Natural killer cell (primary cell): Measurements from ENCODE around the gene RBPMS2. TPM values are rescaled to one million over a fixed set of nuclear protein-coding genes. Genes with fewer than 3 reads are reported as not detected.

Experiments used
- ATAC-seq, 3 donors: fragments of 150-1000 bp in 2 of 3; fragments of 200-7000 bp in 1 of 3; cut with Tn5 transposase; 1 replicate in 1 of 3; 2 replicates in 2 of 3; pipeline ENCODE4 v1.10.0; 2021; ENCODE audit warnings: mild to moderate bottlenecking in 2 of 3, moderate library complexity in 2 of 3
- DNase-seq, 2 donors: peaks; one replicate each; pipeline versions ENCODE4 v3.0.0 to v3.0.0-alpha.2; 2013 to 2021; ENCODE audit warnings: mixed read lengths in 1 of 2
- H3K27ac ChIP-seq: one replicate; pipeline ENCODE4 v1.5.1; 2013; ENCODE audit warnings: mild to moderate bottlenecking, low read length
- H3K27me3 ChIP-seq: one replicate; pipeline ENCODE4 v1.6.1; 2013; ENCODE audit warnings: low read length; ENCODE audit not compliant: control insufficient read depth, insufficient read depth
- H3K36me3 ChIP-seq: one replicate; pipeline ENCODE4 v1.6.1; 2013; ENCODE audit warnings: low read length; ENCODE audit not compliant: control insufficient read depth, insufficient read depth
- H3K4me1 ChIP-seq: one replicate; pipeline ENCODE4 v1.6.1; 2013; ENCODE audit warnings: low read length; ENCODE audit not compliant: control insufficient read depth, insufficient read depth
- H3K4me3 ChIP-seq: one replicate; pipeline ENCODE4 v1.5.1; 2013; ENCODE audit warnings: low read length
- H3K9me3 ChIP-seq: one replicate; pipeline ENCODE4 v1.6.1; 2013; ENCODE audit warnings: low read length; ENCODE audit not compliant: control insufficient read depth, insufficient read depth
- H3K27ac Mint-ChIP-seq, 2 donors: one replicate each; pipeline ENCODE4 v1.8.0; 2022; ENCODE audit warnings: mild to moderate bottlenecking in 2 of 2, mixed read lengths in 2 of 2, moderate library complexity in 1 of 2
- H3K27me3 Mint-ChIP-seq, 2 donors: one replicate each; pipeline ENCODE4 v1.8.0; 2022; ENCODE audit warnings: low read depth in 2 of 2, mixed read lengths in 2 of 2
- H3K36me3 Mint-ChIP-seq: one replicate; pipeline ENCODE4 v1.8.0; 2022; ENCODE audit warnings: mixed read lengths
- H3K4me1 Mint-ChIP-seq, 2 donors: one replicate each; pipeline ENCODE4 v1.8.0; 2022; ENCODE audit warnings: mixed read lengths in 2 of 2
- H3K4me3 Mint-ChIP-seq: one replicate; pipeline ENCODE4 v1.8.0; 2022; ENCODE audit warnings: mild to moderate bottlenecking, moderate library complexity, mixed read lengths
- H3K9me3 Mint-ChIP-seq, 2 donors: one replicate each; pipeline ENCODE4 v1.8.0; 2022; ENCODE audit warnings: mixed read lengths in 2 of 2
- CTCF ChIP-seq: fragments of 200-600 bp; IDR thresholded peaks from one replicate; pipeline ENCODE4 v1.8.0; 2022; ENCODE audit warnings: antibody characterized with exemption
- WGBS: methylation state at CpG from one replicate; pipeline ENCODE4 v1.1.7; 2013; ENCODE audit warnings: missing lambda C conversion rate; ENCODE audit not compliant: insufficient coverage; 5-methylcytosine and 5-hydroxymethylcytosine counted together
- intact Hi-C: fragments of 100-400 bp; cut with micrococcal nuclease; formaldehyde crosslinking; loops from one replicate; pipeline ENCODE4 v1.14.2; 2022
- total RNA-seq, 4 donors: library from RNA; stranded (reverse); fragments of 120-200 nt in 1 of 4; gene quantifications; one replicate each; pipeline versions ENCODE4 v1.2.3 to v1.2.4, GENCODE V29; 2013 to 2022

The RBPMS2 gene
- total RNA-seq, 3 donors from 2014 or later (not counting 1 experiment from before 2014, with no cell fraction given), result 7.2 to 25.8 (median 14.7) TPM

DNA sequence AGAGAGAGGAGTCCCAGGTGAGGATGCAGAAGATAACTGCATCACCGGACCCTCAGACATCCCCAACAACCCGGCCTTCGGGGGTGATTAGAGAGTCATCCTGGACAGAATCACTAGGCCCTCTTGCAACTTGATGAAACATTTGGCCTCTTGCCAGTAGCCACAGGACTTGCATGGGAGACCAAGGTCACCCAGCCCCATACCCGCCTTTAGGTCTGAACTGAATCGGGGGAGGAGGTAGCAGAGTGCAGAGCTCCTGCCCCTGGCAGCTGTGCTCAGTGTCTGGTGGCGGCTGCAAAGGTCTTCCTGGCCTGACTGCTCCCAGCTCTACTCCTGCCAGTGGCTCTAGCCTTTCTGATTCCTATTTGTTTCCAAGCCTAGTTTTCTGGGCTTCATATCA, 37.7 kb upstream of the RBPMS2 start:
- no peaks in the 10 kb centered on the region for H3K36me3 ChIP-seq
- no peaks in the 10 kb centered on the region for H3K27me3 ChIP-seq
- no peaks in the 10 kb centered on the region for H3K9me3 ChIP-seq
- Mint-ChIP-seq H3K36me3 (no peaks in the 10 kb centered on the region), H3K27me3 (no peaks in the 10 kb centered on the region), H3K9me3 (no peaks in the 10 kb centered on the region), H3K4me3 (no peak overlapping the region), H3K4me1 (peaks cover 0 to 7% of the 10 kb centered on the region in 2 donors), H3K27ac (no peak overlapping the region)
- TF ChIP-seq CTCF, result no peak
- no peak overlapping the region for H3K4me3 ChIP-seq
- ATAC-seq (no peak), DNase-seq (no peak)
- intact Hi-C loops, result loop anchor here (10.0 kb wide), 1 partner anchor 48 kb away; no protein-coding TSS in a partner anchor
- H3K4me1 ChIP-seq, result no peaks in the 10 kb centered on the region
- no peak overlapping the region for H3K27ac ChIP-seq
- WGBS, result 70% methylated on average over 6 of the region's 6 CpGs

DNA sequence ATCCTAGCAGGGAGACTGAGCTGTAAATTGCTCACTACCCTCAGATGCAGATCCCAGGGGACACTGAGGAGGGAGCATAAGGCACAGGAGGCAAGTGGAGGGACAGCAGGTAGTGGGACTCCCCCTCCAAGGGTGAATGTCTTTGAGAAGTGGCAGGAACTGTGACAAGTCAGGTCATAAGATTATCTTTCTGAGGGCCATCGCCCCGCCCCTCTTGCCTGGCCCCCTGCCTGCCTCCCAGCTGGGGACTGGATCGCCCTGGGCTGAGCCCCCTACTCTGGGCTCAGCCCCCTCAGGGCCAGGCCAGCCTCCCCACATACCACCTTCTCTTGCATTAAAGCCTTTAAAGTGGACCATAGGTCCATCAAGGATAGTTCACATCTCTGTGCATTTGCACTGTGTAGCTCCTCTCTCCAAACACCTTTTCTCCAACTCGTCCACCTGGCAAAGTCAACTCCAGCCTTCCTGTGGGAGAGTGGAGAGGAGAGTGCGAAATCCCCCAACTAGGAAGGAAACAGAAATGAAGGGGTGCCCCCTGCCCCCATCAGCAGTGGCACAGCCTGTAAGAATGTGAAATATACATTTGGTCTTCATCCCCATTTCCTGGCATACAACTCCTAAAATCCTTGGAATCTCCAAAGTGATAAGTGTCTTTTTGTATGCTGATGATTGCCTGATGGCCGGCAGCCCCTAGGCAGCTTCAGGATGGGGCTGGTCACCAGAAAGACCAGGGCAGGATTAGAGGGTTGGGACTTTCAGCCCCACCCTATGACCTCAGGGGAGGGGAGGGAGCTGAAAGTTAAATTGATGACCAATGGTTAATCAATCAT, 35.3 kb upstream of the RBPMS2 start:
- no peak for ATAC-seq
- peaks cover 0 to 7% of the 10 kb centered on the region in 2 donors for H3K4me1 Mint-ChIP-seq
- no peaks in the 10 kb centered on the region for H3K36me3 ChIP-seq

DNA sequence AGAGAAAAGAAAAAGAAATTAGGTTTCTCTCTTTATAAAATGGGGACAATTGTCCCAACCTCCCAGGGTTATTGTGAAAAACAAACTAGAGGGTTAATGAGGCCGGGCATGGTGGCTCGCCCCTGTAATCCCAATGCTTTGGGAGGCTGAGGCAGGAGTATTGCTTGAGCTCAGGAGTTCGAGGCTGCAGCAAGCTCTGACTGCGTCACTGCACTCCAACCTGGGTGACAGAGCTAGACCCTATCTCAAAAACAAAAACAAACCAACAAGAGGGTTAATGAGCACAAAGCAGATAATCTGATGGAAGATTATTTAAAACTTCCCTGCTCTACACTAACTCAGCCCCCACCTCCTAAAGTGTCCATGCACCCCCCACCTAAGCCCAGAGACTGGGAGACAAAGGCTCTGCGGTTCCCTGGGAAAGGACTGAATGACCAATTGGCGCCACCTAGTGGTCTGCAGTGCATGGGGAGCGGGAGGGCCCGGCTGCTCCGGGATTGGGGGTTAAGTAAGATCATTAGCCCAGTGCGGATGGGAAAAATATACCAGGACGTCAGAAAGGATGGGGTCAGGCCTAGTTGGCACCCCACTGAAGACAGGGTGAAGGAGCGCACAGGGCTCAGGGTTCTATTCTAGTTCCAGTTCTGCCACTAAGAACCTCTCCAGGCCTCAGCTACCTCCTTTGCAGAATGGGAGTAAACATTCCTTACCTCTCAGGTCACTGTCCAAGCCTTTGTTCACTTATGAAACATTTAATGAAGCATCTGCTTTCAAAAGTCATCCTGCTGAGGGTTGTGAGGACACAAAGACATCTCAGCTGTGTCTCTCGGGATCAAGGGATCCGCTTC, 34.5 kb upstream of the RBPMS2 start:
- Mint-ChIP-seq H3K4me1 (peaks cover 0 to 7% of the 10 kb centered on the region in 2 donors), H3K27ac (peak overlapping the region in 1 of 2 donors; percentile 29), H3K9me3 (no peaks in the 10 kb centered on the region), H3K36me3 (no peaks in the 10 kb centered on the region), H3K4me3 (no peak overlapping the region), H3K27me3 (no peaks in the 10 kb centered on the region)
- Histone ChIP-seq H3K27ac (no peak overlapping the region), H3K4me3 (no peak overlapping the region), H3K9me3 (no peaks in the 10 kb centered on the region), H3K4me1 (no peaks in the 10 kb centered on the region), H3K36me3 (no peaks in the 10 kb centered on the region), H3K27me3 (no peaks in the 10 kb centered on the region)
- intact Hi-C loops, result loop anchor here (1.0 to 10.0 kb wide), 2 partner anchors 45 to 79 kb away; no protein-coding TSS in a partner anchor
- ATAC-seq, result peak; percentile 76 to 86 (median 85)
- 40% methylated on average over 14 of the region's 14 CpGs for WGBS
- DNase-seq, result peak; percentile 65 to 83
- TF ChIP-seq CTCF, result peak; percentile 90

More for the DNA sequence above, 35.3 kb upstream of the RBPMS2 start:
- no peak for DNase-seq
- Histone ChIP-seq H3K4me3 (no peak overlapping the region), H3K9me3 (no peaks in the 10 kb centered on the region), H3K27ac (no peak overlapping the region), H3K27me3 (no peaks in the 10 kb centered on the region), H3K4me1 (no peaks in the 10 kb centered on the region)
- Mint-ChIP-seq H3K27ac (no peak overlapping the region), H3K9me3 (no peaks in the 10 kb centered on the region), H3K36me3 (no peaks in the 10 kb centered on the region), H3K4me3 (no peak overlapping the region), H3K27me3 (no peaks in the 10 kb centered on the region)
- no peak for TF ChIP-seq CTCF
- intact Hi-C loops, result loop anchor here (1.0 to 10.0 kb wide), 2 partner anchors 46 to 79 kb away; no protein-coding TSS in a partner anchor
- WGBS, result 86% methylated on average over 5 of the region's 6 CpGs
